Measurements from ENCODE around the gene CXCR4.

CXCR4 gene

GRCh38 chr2:136131484-136131960, 13.6 kb upstream of the CXCR4 start:
- DNase-seq: no peak

GRCh38 chr2:136130511-136130910, 12.6 kb upstream of the CXCR4 start:
- DNase-seq: no peak

GRCh38 chr2:136130045-136130444, 12.1 kb upstream of the CXCR4 start:
- no peak for DNase-seq

GRCh38 chr2:136129601-136130000, 11.7 kb upstream of the CXCR4 start:
- no peak for DNase-seq

GRCh38 chr2:136128905-136129304, 11.0 kb upstream of the CXCR4 start:
- DNase-seq: no peak

- no peak for DNase-seq
Observed at GRCh38 chr2:136128366-136128765, 10.4 kb upstream of the CXCR4 start.

GRCh38 chr2:136127356-136127755, 9.4 kb upstream of the CXCR4 start:
- DNase-seq: no peak

GRCh38 chr2:136126421-136126926, 8.5 kb upstream of the CXCR4 start:
- no peak for DNase-seq

GRCh38 chr2:136126021-136126420, 8.1 kb upstream of the CXCR4 start:
- DNase-seq: no peak

- DNase-seq: peak; percentile 44
Observed at GRCh38 chr2:136125236-136125635, 7.3 kb upstream of the CXCR4 start.

- DNase-seq: no peak
Observed at GRCh38 chr2:136124805-136125204, 6.9 kb upstream of the CXCR4 start.

- DNase-seq: no peak
Observed at GRCh38 chr2:136122661-136123060, 4.7 kb upstream of the CXCR4 start.

GRCh38 chr2:136121204-136121910, 3.4 kb upstream of the CXCR4 start:
- DNase-seq: no peak

- DNase-seq: no peak
Observed at GRCh38 chr2:136119717-136120675, 2.0 kb upstream of the CXCR4 start.

- DNase-seq: peak; percentile 79
Observed at GRCh38 chr2:136118819-136119716, 1.1 kb upstream of the CXCR4 start.

GRCh38 chr2:136117391-136117841, 533 bp downstream of the CXCR4 start:
- peak; percentile 57 for DNase-seq

- no peak for DNase-seq
Observed at GRCh38 chr2:136116813-136117390, 1.0 kb downstream of the CXCR4 start.

- no peak for DNase-seq
Observed at GRCh38 chr2:136116151-136116812, 1.7 kb downstream of the CXCR4 start.

GRCh38 chr2:136115183-136115761, 2.7 kb downstream of the CXCR4 start:
- DNase-seq: no peak

GRCh38 chr2:136114382-136114781, 3.6 kb downstream of the CXCR4 start:
- no peak for DNase-seq

Measured in NCI-H2227 treated with DMSO at 0.1 percent for 48 hours (cell line).